SKM-1 (cell line): ENCODE data around the gene DHRSX.
"Not testable (repeated sequence)": the region's sequence is repeated elsewhere in the genome, so short reads cannot be mapped to it uniquely, and the experiment has no call there.

Experiments used
- DNase-seq: peaks from one replicate; lab custom pipeline; 2025; ENCODE audit not compliant: unreplicated experiment; lab: John Stamatoyannopoulos, UW

The DHRSX gene

DNA sequence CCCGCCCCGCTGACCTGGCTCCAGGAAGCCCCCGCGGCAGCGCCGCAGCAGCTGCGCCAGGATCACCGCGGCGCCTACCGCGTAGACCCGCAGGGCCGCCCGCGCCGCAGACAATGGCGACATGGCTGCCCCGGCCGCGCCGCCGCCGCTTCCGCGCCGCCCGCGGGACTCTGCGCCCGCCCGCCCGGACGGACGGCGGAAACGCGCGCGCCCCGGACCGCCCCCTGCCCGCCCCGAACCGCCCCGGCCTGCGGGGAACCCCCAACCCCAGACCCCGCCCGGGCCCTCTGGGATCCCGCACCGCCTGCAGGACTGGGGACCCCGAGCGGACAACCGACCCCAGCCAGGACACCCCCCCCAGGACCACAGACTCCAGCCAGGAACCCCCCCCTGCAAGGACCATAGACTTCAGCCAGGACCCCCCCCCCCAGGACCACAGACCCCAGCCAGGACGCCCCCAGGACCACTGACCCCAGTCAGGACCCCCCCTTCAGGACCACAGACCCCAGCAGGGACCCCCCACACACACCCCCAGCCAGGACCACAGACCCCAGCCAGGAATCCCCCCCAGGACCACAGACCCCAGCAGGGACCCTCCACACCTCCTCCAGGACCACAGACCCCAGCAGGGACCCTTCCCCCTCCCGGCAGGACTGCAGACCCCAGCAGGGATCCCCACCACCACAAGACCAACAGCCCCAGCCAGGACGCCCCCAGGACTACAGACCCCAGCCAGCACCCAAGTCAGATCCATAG is at the start of gene DHRSX, which contains the start of gene ZBED1:
TSS of gene DHRSX (minus strand) at position 174 of the 756 bp plus-strand sequence. CDS start at position 123, 51 bp downstream.
TSS of gene ZBED1 (minus strand) at position 174 of the 756 bp plus-strand sequence. CDS start 10,257 bp downstream, outside the sequence.
- DNase-seq, result no peak

- DNase-seq, result no peak
Measured at GRCh38 chrX:2549876-2550275, 49.1 kb upstream of the DHRSX start.

GRCh38 chrX:2548711-2549423 is 48.1 kb upstream of the DHRSX start:
- no peak for DNase-seq

GRCh38 chrX:2547736-2548135 is 47.0 kb upstream of the DHRSX start:
- DNase-seq, result no peak

- no peak for DNase-seq
Measured at GRCh38 chrX:2546496-2546895, 45.7 kb upstream of the DHRSX start.

DNA sequence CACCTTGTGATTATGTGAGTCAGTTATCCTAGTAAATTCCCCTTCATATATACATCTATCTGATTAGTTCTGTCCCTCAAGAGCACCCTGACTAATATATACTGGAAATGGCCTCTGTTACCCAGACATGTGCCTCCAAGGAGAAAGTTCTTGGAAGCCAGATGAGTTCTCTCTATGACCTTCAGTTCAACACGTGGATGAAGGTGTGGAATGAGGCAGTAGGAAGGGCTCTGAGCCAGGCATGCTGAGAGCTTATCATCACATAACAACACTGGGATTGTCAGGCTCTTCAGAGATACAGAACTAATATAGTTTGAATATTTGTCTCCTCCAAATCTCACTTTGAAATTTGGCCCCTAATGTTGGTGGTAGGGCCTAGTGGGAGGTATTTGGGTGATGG is 44.4 kb upstream of the DHRSX start:
- DNase-seq, result no peak

DNA sequence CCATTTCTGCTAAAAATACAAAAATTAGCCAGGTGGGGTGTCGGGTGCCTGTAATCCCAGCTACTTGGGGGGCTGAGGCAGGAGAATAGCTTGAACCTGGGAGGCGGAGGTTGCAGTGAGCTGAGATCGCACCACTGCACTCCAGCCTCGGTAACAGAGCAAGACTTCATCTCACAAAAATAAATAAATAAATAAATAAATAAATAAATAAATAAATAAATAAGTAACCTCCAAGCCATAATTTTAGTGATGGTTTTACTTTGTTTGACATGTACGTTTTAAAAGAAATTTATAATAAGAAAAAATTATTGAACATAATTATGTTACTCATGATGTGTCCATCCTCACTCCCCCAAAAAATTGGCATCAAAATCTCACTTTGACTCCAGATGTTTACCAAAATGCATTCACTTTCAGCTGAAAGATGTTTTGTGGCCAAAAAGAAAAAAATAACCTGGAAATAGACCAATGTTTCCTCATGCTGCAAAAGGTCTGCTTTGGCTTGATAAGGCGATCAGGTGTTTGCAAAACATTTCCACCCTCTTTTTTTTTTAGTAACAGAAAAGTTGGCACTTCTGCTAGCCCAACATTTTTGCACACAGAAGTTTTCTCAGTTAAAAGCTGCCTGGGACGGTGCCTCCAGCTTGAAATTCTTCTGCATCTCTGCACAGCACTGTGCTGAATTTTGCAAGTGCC is 42.2 kb upstream of the DHRSX start:
- no peak for DNase-seq

DNA sequence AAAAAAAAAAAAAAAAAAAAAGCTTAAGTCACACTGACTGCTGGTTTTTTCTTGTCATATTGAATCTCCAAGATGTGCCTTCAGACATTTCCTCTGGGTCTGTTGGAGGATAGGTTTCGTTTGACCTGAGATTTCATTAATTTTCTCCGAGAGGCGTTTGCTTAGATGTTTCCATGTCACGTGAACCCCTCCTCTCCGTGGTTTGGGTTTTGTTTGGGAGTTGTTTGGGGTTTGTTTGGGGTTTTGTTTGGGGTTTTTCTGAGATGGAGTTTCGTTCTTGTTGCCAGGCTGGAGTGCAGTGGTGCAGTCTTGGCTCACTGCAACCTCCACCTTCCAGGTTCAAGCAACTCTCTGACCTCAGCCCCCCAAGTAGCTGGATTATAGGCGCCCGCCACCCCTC is 40.8 kb upstream of the DHRSX start:
- DNase-seq, result no peak

DNA sequence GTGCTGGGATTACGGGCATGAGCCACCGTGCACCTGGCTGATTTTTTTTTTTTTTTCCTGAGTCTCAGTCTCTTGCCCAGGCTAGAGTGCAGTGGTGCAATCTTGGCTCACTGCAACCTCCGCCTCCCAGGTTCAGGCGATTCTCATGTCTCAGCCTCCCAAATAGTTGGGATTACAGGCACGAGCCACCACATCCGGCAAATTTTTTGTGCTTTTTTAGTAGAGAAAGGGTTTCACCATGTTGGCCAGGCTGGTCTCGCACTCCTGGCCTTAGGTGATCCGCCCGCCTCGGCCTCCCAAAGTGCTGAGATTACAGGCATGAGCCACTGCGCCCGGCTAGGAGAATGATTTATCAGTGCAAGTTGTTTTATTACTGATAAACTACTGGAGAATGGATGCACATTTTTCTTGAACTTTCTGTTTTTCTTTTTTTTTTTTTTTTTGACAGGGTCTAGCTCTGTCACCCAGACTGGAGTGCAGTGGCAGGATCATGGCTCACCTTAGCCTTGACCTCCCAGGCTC is 39.7 kb upstream of the DHRSX start:
- DNase-seq, result no peak

DNA sequence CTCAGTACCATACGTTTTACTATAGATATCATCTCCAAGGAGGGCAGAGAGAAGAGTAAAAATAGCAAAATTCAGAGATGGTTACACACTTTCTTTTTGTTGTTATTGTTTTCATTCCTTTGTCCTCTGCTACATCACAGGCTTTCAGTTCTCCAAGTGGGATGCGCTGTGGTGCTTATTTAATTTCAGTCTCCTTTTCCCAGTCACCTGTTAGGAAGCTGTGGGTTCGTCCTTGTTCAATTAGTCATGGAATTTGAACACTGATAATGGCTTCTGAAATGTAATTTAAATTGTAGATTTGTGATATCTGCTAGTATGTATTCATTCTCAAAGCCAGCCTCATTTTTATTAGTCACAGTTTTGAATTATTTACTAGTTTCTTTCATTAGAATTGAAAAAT is 38.8 kb upstream of the DHRSX start:
- DNase-seq, result no peak

GRCh38 chrX:2538031-2538757 is 37.4 kb upstream of the DHRSX start:
- DNase-seq, result no peak

GRCh38 chrX:2536974-2537373 is 36.2 kb upstream of the DHRSX start:
- DNase-seq, result no peak

DNA sequence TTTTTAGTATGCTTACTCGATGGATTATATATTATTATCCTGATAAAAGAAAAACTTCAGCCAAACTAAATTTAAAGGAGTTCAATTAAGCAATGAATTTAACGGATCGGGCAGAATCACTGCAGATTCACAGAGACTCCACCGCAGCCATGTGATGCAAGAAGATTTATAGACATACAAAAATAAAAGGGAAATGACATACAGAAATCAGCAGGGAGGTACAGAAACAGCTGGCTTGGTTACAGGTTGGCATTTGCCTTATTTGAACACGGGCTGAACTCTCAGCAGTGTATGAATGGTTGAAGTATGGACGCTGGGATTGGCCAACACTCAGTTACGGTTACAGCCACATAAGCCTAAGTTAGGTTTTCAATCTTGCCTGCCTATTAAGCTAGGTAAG is 35.4 kb upstream of the DHRSX start:
- DNase-seq, result no peak

- DNase-seq, result not testable (repeated sequence)
Measured at GRCh38 chrX:2534261-2535021, 33.7 kb upstream of the DHRSX start.

DNA sequence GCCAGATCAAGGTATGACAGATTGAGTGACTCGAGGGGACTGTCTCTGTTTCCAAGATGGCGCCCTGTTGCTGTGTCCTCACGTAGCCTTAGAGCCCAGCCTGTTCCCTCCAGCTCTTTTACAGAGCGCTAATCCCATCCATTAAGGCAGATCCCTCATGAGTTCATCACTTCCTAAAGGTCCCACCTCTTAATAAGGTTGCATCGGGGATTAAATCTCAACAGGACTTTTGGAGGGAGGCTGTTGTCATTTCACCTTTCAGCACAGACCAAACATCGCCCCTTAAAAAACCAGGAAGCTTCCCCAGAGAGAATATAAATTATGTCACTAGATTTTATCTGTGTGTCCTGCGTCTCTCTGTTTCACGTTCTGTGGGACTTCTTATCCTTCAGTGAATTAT is 32.6 kb upstream of the DHRSX start:
- DNase-seq, result no peak

- DNase-seq, result no peak
Measured at GRCh38 chrX:2526390-2526789, 25.6 kb upstream of the DHRSX start.

DNA sequence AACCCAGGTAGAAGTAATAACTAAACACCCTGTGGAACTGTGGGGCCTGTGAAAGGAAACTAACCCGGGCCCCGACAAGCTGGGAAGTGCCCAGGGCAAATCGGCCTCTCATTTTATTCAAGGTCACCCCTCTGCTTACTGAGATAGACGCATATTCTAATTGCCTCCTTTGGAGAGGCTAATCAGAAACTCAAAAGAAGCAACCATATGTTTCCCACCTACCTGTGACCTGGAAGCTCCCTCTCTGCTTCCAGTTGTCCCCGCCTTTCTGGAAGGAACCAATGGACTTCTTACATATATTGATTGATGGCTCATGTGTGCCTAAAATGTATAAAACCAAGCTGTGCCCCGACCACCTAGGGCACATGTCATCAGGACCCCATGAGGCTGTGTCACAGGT is 23.1 kb upstream of the DHRSX start:
- no peak for DNase-seq

- no peak for DNase-seq
Measured at GRCh38 chrX:2521927-2522386, 21.2 kb upstream of the DHRSX start.

- no peak for DNase-seq
Measured at GRCh38 chrX:2521092-2521926, 20.5 kb upstream of the DHRSX start.
